ENCODE measurements around the gene FBXO31. TPM values are rescaled to one million over a fixed set of nuclear protein-coding genes. Genes with fewer than 3 reads are reported as not detected.

The FBXO31 gene
- total RNA-seq, 1 experiment from 2014 or later, result 18.8 TPM

DNA sequence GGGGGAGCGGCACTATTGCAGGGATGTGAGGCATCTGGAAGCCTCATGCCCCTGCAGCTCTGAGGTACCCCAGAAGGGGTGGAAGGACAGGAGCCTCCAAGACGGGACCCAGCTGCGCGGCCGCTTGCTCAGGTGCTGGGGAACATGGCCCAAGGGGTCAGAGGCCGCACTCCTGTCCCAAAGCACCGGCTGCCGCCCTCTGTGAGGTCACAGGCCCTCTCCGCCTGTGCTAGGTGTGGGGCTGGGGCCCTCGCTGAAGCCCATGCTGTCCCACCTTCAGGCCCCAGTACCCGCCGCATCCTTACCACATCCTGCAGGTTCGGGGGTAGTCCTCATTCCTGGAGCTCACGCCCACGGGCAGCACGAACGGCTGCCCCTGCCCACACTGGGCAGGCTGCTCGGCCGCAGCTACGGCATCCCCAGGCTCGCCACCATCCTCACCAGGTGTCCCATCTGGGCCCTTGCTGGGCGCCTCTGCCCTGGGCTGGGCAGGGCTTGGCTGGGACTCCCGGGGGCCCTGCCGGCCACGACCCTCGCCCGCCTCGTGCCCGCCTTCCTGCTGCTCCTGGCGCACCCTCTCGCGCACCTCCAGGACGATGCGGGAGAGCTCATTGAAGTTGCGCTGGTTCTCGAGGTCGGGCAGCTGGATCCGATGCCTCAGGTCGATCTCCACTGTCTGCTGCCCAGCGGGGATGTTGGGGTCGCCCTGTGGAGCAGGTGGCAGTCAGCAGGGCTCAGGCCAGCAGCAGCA is 49.8 kb downstream of the FBXO31 start:
- Histone ChIP-seq H2AFZ (no peak overlapping the region), H3K27ac (no peak overlapping the region), H3K4me3 (no peak overlapping the region), H3K9me3 (ENCODE audit: insufficient read depth, low read depth) (no peaks in the 10 kb centered on the region), H4K20me1 (ENCODE audit: insufficient read depth) (no peaks in the 10 kb centered on the region), H3K27me3 (ENCODE audit: insufficient read depth, low read depth) (no peaks in the 10 kb centered on the region), H3K4me1 (replicated peaks; ENCODE audit: insufficient read depth) (no peaks in the 10 kb centered on the region), H3F3A (ENCODE audit: insufficient read depth, low read depth) (no peaks in the 10 kb centered on the region), H3K4me2 (no peak overlapping the region), H3K36me3 (ENCODE audit: low read depth) (no peaks in the 10 kb centered on the region), H3K9me2 (ENCODE audit: insufficient read depth) (no peaks in the 10 kb centered on the region), H3K79me2 (ENCODE audit: low read depth) (no peaks in the 10 kb centered on the region)
- no TSS peak for BruUV-seq (replicated peaks)
- CTCF ChIA-PET, result no interaction called here
- TF ChIP-seq, protein P1, sequence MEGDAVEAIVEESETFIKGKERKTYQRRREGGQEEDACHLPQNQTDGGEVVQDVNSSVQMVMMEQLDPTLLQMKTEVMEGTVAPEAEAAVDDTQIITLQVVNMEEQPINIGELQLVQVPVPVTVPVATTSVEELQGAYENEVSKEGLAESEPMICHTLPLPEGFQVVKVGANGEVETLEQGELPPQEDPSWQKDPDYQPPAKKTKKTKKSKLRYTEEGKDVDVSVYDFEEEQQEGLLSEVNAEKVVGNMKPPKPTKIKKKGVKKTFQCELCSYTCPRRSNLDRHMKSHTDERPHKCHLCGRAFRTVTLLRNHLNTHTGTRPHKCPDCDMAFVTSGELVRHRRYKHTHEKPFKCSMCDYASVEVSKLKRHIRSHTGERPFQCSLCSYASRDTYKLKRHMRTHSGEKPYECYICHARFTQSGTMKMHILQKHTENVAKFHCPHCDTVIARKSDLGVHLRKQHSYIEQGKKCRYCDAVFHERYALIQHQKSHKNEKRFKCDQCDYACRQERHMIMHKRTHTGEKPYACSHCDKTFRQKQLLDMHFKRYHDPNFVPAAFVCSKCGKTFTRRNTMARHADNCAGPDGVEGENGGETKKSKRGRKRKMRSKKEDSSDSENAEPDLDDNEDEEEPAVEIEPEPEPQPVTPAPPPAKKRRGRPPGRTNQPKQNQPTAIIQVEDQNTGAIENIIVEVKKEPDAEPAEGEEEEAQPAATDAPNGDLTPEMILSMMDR (conservative IDR thresholded peaks at IDR 0.05), result no peak
- no peak for TF ChIP-seq EZH2 (IDR thresholded peaks at IDR 0.05; ENCODE audit: low read depth)
- no peak for DNase-seq
- intact Hi-C loops (cut with micrococcal nuclease; ENCODE audit: unreplicated experiment), result no loop called here
- POLR2A ChIA-PET (ENCODE audit: unreplicated experiment), result no interaction called here

DNA sequence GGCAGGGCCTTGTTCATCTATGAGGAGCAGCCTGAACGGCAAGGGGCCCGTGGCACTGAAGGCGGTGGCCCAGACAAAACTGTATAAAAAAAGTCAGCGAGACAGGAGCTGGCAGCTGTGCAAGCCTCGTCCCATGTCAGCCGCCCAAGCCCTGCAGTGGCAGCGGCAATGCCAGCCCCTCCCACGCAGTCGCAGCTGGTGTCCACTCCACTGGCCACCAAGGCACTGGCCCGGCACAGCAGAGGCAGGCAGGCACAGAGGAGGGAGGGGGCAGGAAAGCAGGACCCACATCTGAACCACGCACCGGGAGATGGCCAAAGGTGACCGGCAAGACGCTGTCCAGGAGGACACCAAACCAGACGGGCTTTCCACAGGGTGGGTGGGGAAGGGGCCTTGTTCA is 50.5 kb downstream of the FBXO31 start:
- no peaks in the 10 kb centered on the region for H3K9me3 ChIP-seq (ENCODE audit: insufficient read depth, low read depth)
- H3K27me3 ChIP-seq (ENCODE audit: insufficient read depth, low read depth), result no peaks in the 10 kb centered on the region
- intact Hi-C loops (cut with micrococcal nuclease; ENCODE audit: unreplicated experiment), result no loop called here
- H3K9me2 ChIP-seq (ENCODE audit: insufficient read depth), result no peaks in the 10 kb centered on the region
- no peak overlapping the region for H3K4me2 ChIP-seq
- H3K36me3 ChIP-seq (ENCODE audit: low read depth), result no peaks in the 10 kb centered on the region
- H3K27ac ChIP-seq, result no peak overlapping the region
- TF ChIP-seq, protein P1 (conservative IDR thresholded peaks at IDR 0.05), result no peak
- DNase-seq, result no peak
- no peak overlapping the region for H2AFZ ChIP-seq
- BruUV-seq (replicated peaks), result no TSS peak
- no peaks in the 10 kb centered on the region for H4K20me1 ChIP-seq (ENCODE audit: insufficient read depth)
- no peaks in the 10 kb centered on the region for H3F3A ChIP-seq (ENCODE audit: insufficient read depth, low read depth)
- H3K79me2 ChIP-seq (ENCODE audit: low read depth), result no peaks in the 10 kb centered on the region
- H3K4me3 ChIP-seq, result no peak overlapping the region
- no peaks in the 10 kb centered on the region for H3K4me1 ChIP-seq (replicated peaks; ENCODE audit: insufficient read depth)
- ChIA-PET POLR2A (ENCODE audit: unreplicated experiment) (no interaction called here), CTCF (no interaction called here)

DNA sequence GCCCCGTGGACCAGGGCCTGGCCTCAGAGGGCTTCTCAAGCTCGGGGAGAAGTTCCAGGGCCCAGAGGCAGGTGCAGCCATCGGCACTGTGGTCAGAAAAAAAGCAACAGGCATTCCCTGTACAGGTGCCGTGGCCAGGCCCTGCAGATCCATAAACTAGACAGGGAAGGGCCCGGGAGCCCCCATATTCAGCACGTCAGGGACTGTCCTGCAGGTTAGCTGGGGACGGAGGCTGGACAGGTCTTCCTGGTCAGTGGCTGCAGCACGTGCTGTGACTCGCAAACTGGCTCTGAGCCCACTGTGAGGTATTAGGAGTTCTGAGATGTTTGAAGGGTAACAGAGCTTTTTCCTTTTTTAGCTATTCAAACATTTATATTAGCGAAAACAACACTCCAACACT is 51.4 kb downstream of the FBXO31 start:
- H3K79me2 ChIP-seq (ENCODE audit: low read depth), result no peaks in the 10 kb centered on the region
- no peaks in the 10 kb centered on the region for H3K36me3 ChIP-seq (ENCODE audit: low read depth)
- H3K27me3 ChIP-seq (ENCODE audit: insufficient read depth, low read depth), result no peaks in the 10 kb centered on the region
- H3K9me3 ChIP-seq (ENCODE audit: insufficient read depth, low read depth), result no peaks in the 10 kb centered on the region
- TF ChIP-seq EZH2 (IDR thresholded peaks at IDR 0.05; ENCODE audit: low read depth), result no peak
- TF ChIP-seq, protein P1 (conservative IDR thresholded peaks at IDR 0.05), result no peak
- POLR2A ChIA-PET (ENCODE audit: unreplicated experiment), result no interaction called here
- BruUV-seq (replicated peaks), result no TSS peak
- no peak overlapping the region for H3K27ac ChIP-seq
- no peak overlapping the region for H3K4me2 ChIP-seq
- no peak overlapping the region for H3K4me3 ChIP-seq
- CTCF ChIA-PET, result no interaction called here
- no peaks in the 10 kb centered on the region for H4K20me1 ChIP-seq (ENCODE audit: insufficient read depth)
- no peaks in the 10 kb centered on the region for H3F3A ChIP-seq (ENCODE audit: insufficient read depth, low read depth)
- H3K4me1 ChIP-seq (replicated peaks; ENCODE audit: insufficient read depth), result no peaks in the 10 kb centered on the region
- DNase-seq, result no peak
- intact Hi-C loops (cut with micrococcal nuclease; ENCODE audit: unreplicated experiment), result no loop called here
- H2AFZ ChIP-seq, result no peak overlapping the region
- no peaks in the 10 kb centered on the region for H3K9me2 ChIP-seq (ENCODE audit: insufficient read depth)

All from PC-9 (cell line).